AG04449 (cell line): Measurements from ENCODE around the gene FFAR3.
"Not testable (repeated sequence)": the region's sequence is repeated elsewhere in the genome, so short reads cannot be mapped to it uniquely, and the experiment has no call there.

Experiments
- CTCF ChIA-PET: fragments of 350-600 bp; formaldehyde crosslinking; extraction: SDS; loops from one replicate; lab custom pipeline; 2021; ENCODE audit warnings: antibody characterized with exemption; lab: Yijun Ruan, JAX
- POLR2A ChIA-PET: fragments of 400-600, 350-600 bp; formaldehyde crosslinking; extraction: SDS; loops from one replicate; lab custom pipeline; 2020; ENCODE audit warnings: antibody characterized with exemption, inconsistent platforms; lab: Yijun Ruan, JAX
- DNase-seq: peaks from one replicate; pipeline ENCODE4 v3.0.0-alpha.2; 2010; ENCODE audit warnings: low read depth, low spot score
- H3K4me3 ChIP-seq: 2 replicates; pipeline ENCODE4 v1.5.1; 2011; ENCODE audit warnings: low read depth, mild to moderate bottlenecking, control low read depth, low read length
- TF ChIP-seq, protein P1 (sequence below): IDR thresholded peaks from one replicate; pipeline ENCODE4 v1.5.1; 2011; ENCODE audit warnings: mild to moderate bottlenecking, moderate library complexity, low read length, control low read depth, inconsistent platforms; ENCODE audit not compliant: insufficient read depth; ENCODE audit errors: missing control alignments

The FFAR3 gene

DNA sequence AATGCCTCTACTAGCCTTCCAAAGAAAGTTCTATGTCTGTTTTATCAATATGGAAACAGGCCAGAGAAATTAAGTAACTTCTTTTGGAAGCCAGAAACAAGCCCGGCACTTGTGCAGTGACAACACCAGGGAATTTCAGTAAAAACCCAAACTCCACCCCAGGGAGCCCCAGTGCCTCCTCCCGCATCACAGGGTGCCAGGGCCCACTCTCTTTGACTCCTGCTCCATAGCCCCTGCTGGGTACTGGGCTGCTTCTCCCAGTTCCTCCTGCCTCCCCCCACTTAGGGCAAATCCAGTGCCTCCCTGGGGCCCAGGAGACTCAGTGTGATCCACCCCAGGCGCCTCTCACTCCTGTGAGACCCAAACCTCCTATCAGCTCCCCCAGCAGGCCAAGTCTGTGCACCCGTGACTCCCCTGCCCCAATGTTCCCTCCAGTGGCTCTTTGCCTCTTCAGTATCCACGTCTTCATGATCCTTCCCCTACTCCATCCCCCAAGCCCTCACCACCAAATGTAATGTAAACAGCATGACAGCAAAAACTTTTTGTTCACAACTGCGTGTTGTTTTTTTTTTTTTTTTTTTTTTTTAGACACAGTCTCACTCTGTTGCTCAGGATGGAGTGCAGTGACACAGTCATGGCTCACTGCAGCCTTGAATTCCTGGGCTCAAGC lies 2.3 kb upstream of the FFAR3 start:
- ChIA-PET CTCF (interaction anchor here (6.3 kb wide), 1 partner anchor 138 kb away, joined by 93 read pairs; no protein-coding TSS in a partner anchor), POLR2A (no interaction called here)
- no peak overlapping the region for H3K4me3 ChIP-seq
- TF ChIP-seq, protein P1, sequence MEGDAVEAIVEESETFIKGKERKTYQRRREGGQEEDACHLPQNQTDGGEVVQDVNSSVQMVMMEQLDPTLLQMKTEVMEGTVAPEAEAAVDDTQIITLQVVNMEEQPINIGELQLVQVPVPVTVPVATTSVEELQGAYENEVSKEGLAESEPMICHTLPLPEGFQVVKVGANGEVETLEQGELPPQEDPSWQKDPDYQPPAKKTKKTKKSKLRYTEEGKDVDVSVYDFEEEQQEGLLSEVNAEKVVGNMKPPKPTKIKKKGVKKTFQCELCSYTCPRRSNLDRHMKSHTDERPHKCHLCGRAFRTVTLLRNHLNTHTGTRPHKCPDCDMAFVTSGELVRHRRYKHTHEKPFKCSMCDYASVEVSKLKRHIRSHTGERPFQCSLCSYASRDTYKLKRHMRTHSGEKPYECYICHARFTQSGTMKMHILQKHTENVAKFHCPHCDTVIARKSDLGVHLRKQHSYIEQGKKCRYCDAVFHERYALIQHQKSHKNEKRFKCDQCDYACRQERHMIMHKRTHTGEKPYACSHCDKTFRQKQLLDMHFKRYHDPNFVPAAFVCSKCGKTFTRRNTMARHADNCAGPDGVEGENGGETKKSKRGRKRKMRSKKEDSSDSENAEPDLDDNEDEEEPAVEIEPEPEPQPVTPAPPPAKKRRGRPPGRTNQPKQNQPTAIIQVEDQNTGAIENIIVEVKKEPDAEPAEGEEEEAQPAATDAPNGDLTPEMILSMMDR, result no peak
- no peak for DNase-seq

DNA sequence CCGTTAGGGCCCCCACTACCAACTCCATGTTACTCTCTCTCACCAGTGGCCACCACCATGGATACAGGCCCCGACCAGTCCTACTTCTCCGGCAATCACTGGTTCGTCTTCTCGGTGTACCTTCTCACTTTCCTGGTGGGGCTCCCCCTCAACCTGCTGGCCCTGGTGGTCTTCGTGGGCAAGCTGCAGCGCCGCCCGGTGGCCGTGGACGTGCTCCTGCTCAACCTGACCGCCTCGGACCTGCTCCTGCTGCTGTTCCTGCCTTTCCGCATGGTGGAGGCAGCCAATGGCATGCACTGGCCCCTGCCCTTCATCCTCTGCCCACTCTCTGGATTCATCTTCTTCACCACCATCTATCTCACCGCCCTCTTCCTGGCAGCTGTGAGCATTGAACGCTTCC lies 574 bp downstream of the FFAR3 start:
- DNase-seq, POLR2A ChIA-PET, H3K4me3 ChIP-seq, CTCF ChIA-PET: not testable (repeated sequence)

DNA sequence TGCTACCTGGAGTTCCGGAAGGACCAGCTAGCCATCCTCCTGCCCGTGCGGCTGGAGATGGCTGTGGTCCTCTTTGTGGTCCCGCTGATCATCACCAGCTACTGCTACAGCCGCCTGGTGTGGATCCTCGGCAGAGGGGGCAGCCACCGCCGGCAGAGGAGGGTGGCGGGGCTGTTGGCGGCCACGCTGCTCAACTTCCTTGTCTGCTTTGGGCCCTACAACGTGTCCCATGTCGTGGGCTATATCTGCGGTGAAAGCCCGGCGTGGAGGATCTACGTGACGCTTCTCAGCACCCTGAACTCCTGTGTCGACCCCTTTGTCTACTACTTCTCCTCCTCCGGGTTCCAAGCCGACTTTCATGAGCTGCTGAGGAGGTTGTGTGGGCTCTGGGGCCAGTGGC lies 1.1 kb downstream of the FFAR3 start:
- CTCF ChIA-PET, DNase-seq, POLR2A ChIA-PET, H3K4me3 ChIP-seq: not testable (repeated sequence)

DNA sequence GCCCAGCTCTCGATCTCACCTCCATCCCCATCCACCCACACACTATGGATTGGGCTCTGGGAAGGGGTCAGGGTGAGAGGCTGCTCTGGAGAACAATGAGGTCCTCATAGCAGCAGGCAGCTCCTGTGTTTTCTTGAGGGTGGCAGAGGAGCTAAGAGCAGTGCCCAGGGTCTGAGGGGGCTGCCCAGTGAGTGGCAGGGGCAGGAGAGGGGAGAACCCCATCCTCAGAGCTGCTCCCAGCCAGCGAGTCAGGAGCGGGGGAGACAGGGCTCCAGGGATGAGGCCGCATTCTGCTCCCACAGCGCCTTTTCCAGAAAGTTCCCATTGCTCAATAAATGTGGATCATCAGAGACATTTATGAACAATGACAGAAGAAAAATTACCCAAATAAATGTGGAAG lies 1.8 kb downstream of the FFAR3 start:
- DNase-seq, POLR2A ChIA-PET, H3K4me3 ChIP-seq, CTCF ChIA-PET: not testable (repeated sequence)

DNA sequence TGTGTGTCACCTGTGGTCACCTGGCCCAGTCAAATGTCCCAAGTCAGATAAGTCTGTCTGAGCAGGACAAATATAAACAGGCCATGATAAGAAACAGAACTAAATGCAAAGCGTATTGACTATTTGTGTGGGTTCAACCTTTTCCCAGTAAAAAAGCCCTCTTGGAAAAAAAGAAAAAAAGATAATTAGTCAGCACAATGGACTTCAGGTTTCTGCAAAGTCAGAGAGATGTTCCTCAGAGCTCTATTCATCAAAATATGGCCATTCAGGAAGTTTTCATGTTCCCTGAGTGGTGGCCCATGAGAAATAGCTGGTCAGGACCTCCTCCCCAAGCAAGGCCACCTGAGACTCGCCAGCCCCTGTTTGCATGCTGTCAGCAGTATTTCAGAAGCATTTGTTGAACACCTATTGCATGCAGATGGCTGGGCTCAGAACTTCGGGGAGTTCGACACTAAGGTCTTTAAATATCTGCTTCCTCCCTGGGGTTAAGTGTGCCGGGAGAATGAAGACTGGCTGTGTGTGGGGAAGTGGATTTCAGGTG lies 2.7 kb downstream of the FFAR3 start:
- TF ChIP-seq, protein P1, result no peak
- ChIA-PET POLR2A (no interaction called here), CTCF (interaction anchor here (1.3 kb wide), 1 partner anchor 8 kb away, joined by 4 read pairs; no protein-coding TSS in a partner anchor)
- no peak for DNase-seq
- no peak overlapping the region for H3K4me3 ChIP-seq

DNA sequence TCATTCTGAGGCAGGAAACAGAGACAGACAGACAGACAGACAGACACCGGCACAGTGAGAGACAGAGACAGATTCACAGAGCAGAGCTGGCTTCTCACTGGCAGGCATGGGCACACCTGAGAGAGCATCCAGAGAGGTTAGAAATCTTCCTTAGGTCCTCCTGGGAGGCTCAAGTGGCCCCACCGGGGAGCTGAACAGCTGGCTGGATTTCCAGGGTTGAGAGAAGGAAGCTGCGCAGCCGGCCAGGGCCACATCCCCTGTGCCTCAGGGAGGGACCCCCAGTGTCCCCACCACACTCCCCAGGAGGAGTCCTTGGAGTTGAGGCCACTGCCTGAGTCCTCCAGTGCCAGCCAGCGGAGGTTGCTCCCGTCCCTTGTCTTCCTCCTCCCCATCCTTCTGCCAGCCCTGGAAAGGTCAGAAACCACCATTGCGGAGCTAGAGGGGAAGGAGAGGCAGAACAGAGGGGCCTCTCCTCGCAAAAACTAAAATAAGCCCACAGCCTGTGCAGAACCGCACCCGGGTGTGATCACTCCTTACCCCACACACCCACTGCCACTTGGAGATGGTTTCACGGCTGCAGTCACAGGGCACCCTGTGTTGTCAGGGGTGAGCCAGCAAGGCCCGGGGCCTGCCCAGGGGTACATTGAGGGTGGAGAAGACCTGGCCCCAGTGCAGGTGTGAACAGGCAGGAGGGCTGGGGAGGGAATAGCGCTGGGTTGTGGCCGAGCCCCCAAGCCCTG lies 4.2 kb downstream of the FFAR3 start:
- ChIA-PET CTCF (interaction anchor here (1.3 kb wide), 1 partner anchor 10 kb away, joined by 4 read pairs; no protein-coding TSS in a partner anchor), POLR2A (no interaction called here)
- H3K4me3 ChIP-seq, result no peak overlapping the region
- DNase-seq, result no peak
- TF ChIP-seq, protein P1, result no peak

DNA sequence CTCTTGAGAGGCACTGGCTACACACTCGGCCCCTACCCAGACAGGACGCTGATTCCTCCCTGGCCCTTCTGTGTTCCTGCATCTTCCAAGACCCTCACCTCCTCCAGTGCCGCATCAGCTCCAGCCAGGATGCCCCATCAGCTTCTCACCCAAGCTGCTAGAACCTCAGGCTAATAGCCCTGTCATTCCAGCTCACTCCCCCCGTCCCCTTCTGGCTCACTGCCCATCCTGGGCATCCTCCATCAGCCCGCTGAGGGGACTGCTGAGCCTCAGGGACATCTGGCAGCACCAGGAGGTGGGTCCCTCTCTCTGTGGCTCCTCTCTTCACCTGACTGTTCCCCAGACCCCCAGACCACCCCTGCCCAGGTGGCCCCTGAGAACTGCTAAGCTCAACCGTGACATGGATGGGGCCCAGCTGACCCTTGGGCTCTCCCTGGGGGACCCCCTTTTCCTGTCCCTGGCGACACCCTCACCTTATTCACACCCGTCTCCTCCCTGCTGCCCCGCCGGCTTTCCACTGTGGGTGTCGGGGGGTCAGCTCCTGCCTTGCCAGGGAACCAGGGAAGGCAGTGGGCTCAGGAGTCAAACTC lies 4.8 kb downstream of the FFAR3 start:
- no peak for DNase-seq
- TF ChIP-seq, protein P1, result no peak
- no peak overlapping the region for H3K4me3 ChIP-seq
- CTCF ChIA-PET, result no interaction called here
- POLR2A ChIA-PET, result no interaction called here
